Germinal center (tissue), 1 donor: ENCODE data around the gene MAPK13.
"Not testable (repeated sequence)": the region's sequence is repeated elsewhere in the genome, so short reads cannot be mapped to it uniquely, and the experiment has no call there.

Experiments used
- DNase-seq: peaks from one replicate; pipeline ENCODE4 v3.0.0; 2012; ENCODE audit warnings: mixed read lengths, low spot score

Gene MAPK13

GRCh38 chr6:36129941-36130666 lies at the start of gene MAPK13:
Gene MAPK13 (plus strand): TSS chr6:36130513. CDS start chr6:36130583, 70 bp downstream.
- peak; percentile 71 for DNase-seq

GRCh38 chr6:36082318-36082717 lies 48.0 kb upstream of the MAPK13 start:
- no peak for DNase-seq

- DNase-seq: no peak
These were observed 46.9 kb upstream of the MAPK13 start for GRCh38 chr6:36083446-36083845.

GRCh38 chr6:36088204-36088603 lies 42.1 kb upstream of the MAPK13 start:
- not testable (repeated sequence) for DNase-seq

- no peak for DNase-seq
These were observed 41.3 kb upstream of the MAPK13 start for GRCh38 chr6:36089048-36089447.

- no peak for DNase-seq
These were observed 36.1 kb upstream of the MAPK13 start for GRCh38 chr6:36094238-36094637.

GRCh38 chr6:36094753-36095496 lies 35.4 kb upstream of the MAPK13 start:
- peak; percentile 79 for DNase-seq

- DNase-seq: no peak
These were observed 34.6 kb upstream of the MAPK13 start for GRCh38 chr6:36095497-36096391.

GRCh38 chr6:36098253-36098919 lies 31.9 kb upstream of the MAPK13 start:
- DNase-seq: no peak

- DNase-seq: no peak
These were observed 31.2 kb upstream of the MAPK13 start for GRCh38 chr6:36098920-36099647.

GRCh38 chr6:36099869-36100483 lies 30.3 kb upstream of the MAPK13 start:
- DNase-seq: no peak

GRCh38 chr6:36101691-36102090 lies 28.6 kb upstream of the MAPK13 start:
- DNase-seq: no peak

GRCh38 chr6:36102853-36103252 lies 27.5 kb upstream of the MAPK13 start:
- no peak for DNase-seq

GRCh38 chr6:36104836-36105235 lies 25.5 kb upstream of the MAPK13 start:
- no peak for DNase-seq

GRCh38 chr6:36109092-36109491 lies 21.2 kb upstream of the MAPK13 start:
- peak; percentile 66 for DNase-seq

- no peak for DNase-seq
These were observed 20.3 kb upstream of the MAPK13 start for GRCh38 chr6:36110050-36110449.

- DNase-seq: no peak
These were observed 19.4 kb upstream of the MAPK13 start for GRCh38 chr6:36110863-36111262.

- no peak for DNase-seq
These were observed 18.8 kb upstream of the MAPK13 start for GRCh38 chr6:36111526-36111925.

- DNase-seq: no peak
These were observed 17.3 kb upstream of the MAPK13 start for GRCh38 chr6:36113049-36113448.

- DNase-seq: no peak
These were observed 16.6 kb upstream of the MAPK13 start for GRCh38 chr6:36113703-36114102.
